ENCODE results near the gene MKI67. TPM values are rescaled to one million over a fixed set of nuclear protein-coding genes. Genes with fewer than 3 reads are reported as not detected.

The MKI67 gene
- total RNA-seq, 5 donors from 2014 or later (not counting 1 experiment from before 2014, with no cell fraction given), result 0.70 to 8.6 (median 1.8) TPM

- Histone ChIP-seq H3K36me3 (ENCODE audit: control insufficient read depth in 2 of 2, extremely low read depth in 1 of 2, insufficient read depth in 1 of 2, low read length in 1 of 2) (no peaks in the 10 kb centered on the region), H3K4me3 (ENCODE audit: control insufficient read depth in 1 of 2, extremely low read depth in 1 of 2, low read length in 1 of 2) (peak overlapping the region; percentile 60 to 72), H3K27ac (ENCODE audit: low read length) (no peak overlapping the region), H3K27me3 (replicated peaks in 1 of 2; ENCODE audit: control insufficient read depth in 2 of 2, extremely low read depth in 1 of 2, insufficient read depth in 2 of 2, low read length in 1 of 2) (peaks cover 0 to 5% of the 10 kb centered on the region in 2 experiments), H3K4me1 (ENCODE audit: control insufficient read depth in 1 of 2, extremely low read depth in 1 of 2, insufficient read depth in 2 of 2, low read length in 2 of 2) (peaks cover 2 to 13% of the 10 kb centered on the region in 2 experiments), H3K9me3 (no peaks in the 10 kb centered on the region)
- 87% methylated on average over 17 of the region's 20 CpGs for WGBS (ENCODE audit: insufficient coverage)
- Mint-ChIP-seq H3K4me1 (peaks cover 0 to 12% (median 3%) of the 10 kb centered on the region in 3 donors), H3K9me3 (peaks cover 0 to under 1% (median 0%) of the 10 kb centered on the region in 3 donors), H3K36me3 (no peaks in the 10 kb centered on the region), H3K27ac (no peak overlapping the region), H3K27me3 (peaks cover 0 to 1% of the 10 kb centered on the region in 2 donors), H3K4me3 (peak overlapping the region; percentile 61 to 68 (median 62))
- ChIA-PET CTCF (interaction anchor here (0.6 to 2.0 kb wide), 15 partner anchors 23 to 115 kb away, joined by 3 to 7 read pairs (median 3); no protein-coding TSS in a partner anchor), POLR2A (no interaction called here)
- no peak for DNase-seq
- ATAC-seq (replicated peaks in 1 of 4), result no peak
Observed at GRCh38 chr10:128150561-128150960, 24.3 kb upstream of the MKI67 start.

GRCh38 chr10:128150045-128150493 is 23.8 kb upstream of the MKI67 start:
- POLR2A ChIA-PET, result no interaction called here
- WGBS (ENCODE audit: insufficient coverage), result 0% methylated on average over 37 of the region's 53 CpGs
- Mint-ChIP-seq H3K9me3 (peaks cover 0 to 5% (median 3%) of the 10 kb centered on the region in 3 donors), H3K4me1 (peaks cover 0 to 12% (median 3%) of the 10 kb centered on the region in 3 donors), H3K4me3 (peak overlapping the region; percentile 61 to 68 (median 62)), H3K27ac (no peak overlapping the region), H3K36me3 (no peaks in the 10 kb centered on the region), H3K27me3 (no peaks in the 10 kb centered on the region)
- peaks cover 0 to 5% of the 10 kb centered on the region in 2 experiments for H3K27me3 ChIP-seq (replicated peaks in 1 of 2; ENCODE audit: control insufficient read depth in 2 of 2, extremely low read depth in 1 of 2, insufficient read depth in 2 of 2, low read length in 1 of 2)
- ATAC-seq (replicated peaks in 1 of 4) (peak; percentile 96 to 98 (median 98)), DNase-seq (peak; percentile 58 to 93 (median 73))
- no peaks in the 10 kb centered on the region for H3K9me3 ChIP-seq
- H3K4me1 ChIP-seq (ENCODE audit: control insufficient read depth in 1 of 2, extremely low read depth in 1 of 2, insufficient read depth in 2 of 2, low read length in 2 of 2), result peaks cover 2 to 13% of the 10 kb centered on the region in 2 experiments
- H3K4me3 ChIP-seq (ENCODE audit: control insufficient read depth in 1 of 2, extremely low read depth in 1 of 2, low read length in 1 of 2), result peak overlapping the region; percentile 60 to 72
- H3K27ac ChIP-seq (ENCODE audit: low read length), result no peak overlapping the region
- no peaks in the 10 kb centered on the region for H3K36me3 ChIP-seq (ENCODE audit: control insufficient read depth in 2 of 2, extremely low read depth in 1 of 2, insufficient read depth in 1 of 2, low read length in 1 of 2)
- CTCF ChIA-PET, result interaction anchor here (0.6 to 2.0 kb wide), 9 partner anchors 22 to 114 kb away, joined by 3 to 7 read pairs (median 3); no protein-coding TSS in a partner anchor

GRCh38 chr10:128149267-128150014 is 23.2 kb upstream of the MKI67 start:
- H3K9me3 Mint-ChIP-seq, result peaks cover 0 to 6% (median 4%) of the 10 kb centered on the region in 3 donors
- Histone ChIP-seq H3K4me3 (ENCODE audit: control insufficient read depth in 1 of 2, extremely low read depth in 1 of 2, low read length in 1 of 2) (peak overlapping the region in 1 of 2 donors; percentile 32), H3K27ac (ENCODE audit: low read length) (no peak overlapping the region), H3K4me1 (ENCODE audit: control insufficient read depth in 1 of 2, extremely low read depth in 1 of 2, insufficient read depth in 2 of 2, low read length in 2 of 2) (peaks cover 2 to 13% of the 10 kb centered on the region in 2 experiments), H3K36me3 (ENCODE audit: control insufficient read depth in 2 of 2, extremely low read depth in 1 of 2, insufficient read depth in 1 of 2, low read length in 1 of 2) (no peaks in the 10 kb centered on the region), H3K9me3 (no peaks in the 10 kb centered on the region), H3K27me3 (replicated peaks in 1 of 2; ENCODE audit: control insufficient read depth in 2 of 2, extremely low read depth in 1 of 2, insufficient read depth in 2 of 2, low read length in 1 of 2) (peaks cover 0 to 5% of the 10 kb centered on the region in 2 experiments)
- ChIA-PET CTCF (interaction anchor here (0.6 to 2.0 kb wide), 7 partner anchors 21 to 241 kb away, joined by 3 to 6 read pairs (median 3); no protein-coding TSS in a partner anchor), POLR2A (no interaction called here)
- peak in 2 of 4 experiments; percentile 11 to 14 for ATAC-seq (replicated peaks in 1 of 4)
- no peak overlapping the region for H3K27ac Mint-ChIP-seq
- DNase-seq, result peak in 1 of 35 experiments; percentile 7
- H3K27me3 Mint-ChIP-seq, result no peaks in the 10 kb centered on the region
- H3K36me3 Mint-ChIP-seq, result no peaks in the 10 kb centered on the region
- WGBS (ENCODE audit: insufficient coverage), result 52% methylated on average over 41 of the region's 61 CpGs
- H3K4me3 Mint-ChIP-seq, result peak overlapping the region in 2 of 3 donors; percentile 52 to 53
- H3K4me1 Mint-ChIP-seq, result peaks cover 0 to 12% (median 3%) of the 10 kb centered on the region in 3 donors

GRCh38 chr10:128147669-128148068 is 21.4 kb upstream of the MKI67 start:
- Histone ChIP-seq H3K36me3 (ENCODE audit: control insufficient read depth in 2 of 2, extremely low read depth in 1 of 2, insufficient read depth in 1 of 2, low read length in 1 of 2) (no peaks in the 10 kb centered on the region), H3K9me3 (no peaks in the 10 kb centered on the region), H3K4me1 (ENCODE audit: control insufficient read depth in 1 of 2, extremely low read depth in 1 of 2, insufficient read depth in 2 of 2, low read length in 2 of 2) (peaks cover 2 to 13% of the 10 kb centered on the region in 2 experiments), H3K4me3 (ENCODE audit: control insufficient read depth in 1 of 2, extremely low read depth in 1 of 2, low read length in 1 of 2) (no peak overlapping the region), H3K27me3 (replicated peaks in 1 of 2; ENCODE audit: control insufficient read depth in 2 of 2, extremely low read depth in 1 of 2, insufficient read depth in 2 of 2, low read length in 1 of 2) (peaks cover 0 to 5% of the 10 kb centered on the region in 2 experiments), H3K27ac (ENCODE audit: low read length) (no peak overlapping the region)
- H3K4me1 Mint-ChIP-seq, result peaks cover 0 to 12% (median 3%) of the 10 kb centered on the region in 3 donors
- DNase-seq, result no peak
- ATAC-seq (replicated peaks in 1 of 4), result no peak
- no peak overlapping the region for H3K4me3 Mint-ChIP-seq
- peaks cover 0 to 6% (median 4%) of the 10 kb centered on the region in 3 donors for H3K9me3 Mint-ChIP-seq
- no peaks in the 10 kb centered on the region for H3K27me3 Mint-ChIP-seq
- H3K27ac Mint-ChIP-seq, result no peak overlapping the region
- ChIA-PET CTCF (interaction anchor here in 1 of 2 donors (0.7 kb wide), 1 partner anchor 41 kb away, joined by 3 read pairs; no protein-coding TSS in a partner anchor), POLR2A (no interaction called here)
- no CpG with 5 or more reads among the region's 2 CpGs for WGBS (ENCODE audit: insufficient coverage)
- H3K36me3 Mint-ChIP-seq, result no peaks in the 10 kb centered on the region

GRCh38 chr10:128147064-128147463 is 20.8 kb upstream of the MKI67 start:
- Mint-ChIP-seq H3K27me3 (no peaks in the 10 kb centered on the region), H3K4me1 (peaks cover 0 to 12% (median 3%) of the 10 kb centered on the region in 3 donors), H3K27ac (no peak overlapping the region), H3K4me3 (no peak overlapping the region), H3K9me3 (peaks cover 0 to 6% (median 4%) of the 10 kb centered on the region in 3 donors), H3K36me3 (no peaks in the 10 kb centered on the region)
- CTCF ChIA-PET, result no interaction called here
- peaks cover 0 to 5% of the 10 kb centered on the region in 2 experiments for H3K27me3 ChIP-seq (replicated peaks in 1 of 2; ENCODE audit: control insufficient read depth in 2 of 2, extremely low read depth in 1 of 2, insufficient read depth in 2 of 2, low read length in 1 of 2)
- 67% methylated on average over 1 of the region's 4 CpGs for WGBS (ENCODE audit: insufficient coverage)
- DNase-seq, result peak in 1 of 35 experiments; percentile 7
- no peaks in the 10 kb centered on the region for H3K36me3 ChIP-seq (ENCODE audit: control insufficient read depth in 2 of 2, extremely low read depth in 1 of 2, insufficient read depth in 1 of 2, low read length in 1 of 2)
- no peaks in the 10 kb centered on the region for H3K9me3 ChIP-seq
- POLR2A ChIA-PET, result no interaction called here
- H3K4me3 ChIP-seq (ENCODE audit: control insufficient read depth in 1 of 2, extremely low read depth in 1 of 2, low read length in 1 of 2), result no peak overlapping the region
- H3K4me1 ChIP-seq (ENCODE audit: control insufficient read depth in 1 of 2, extremely low read depth in 1 of 2, insufficient read depth in 2 of 2, low read length in 2 of 2), result peaks cover 2 to 13% of the 10 kb centered on the region in 2 experiments
- ATAC-seq (replicated peaks in 1 of 4), result no peak
- H3K27ac ChIP-seq (ENCODE audit: low read length), result no peak overlapping the region

GRCh38 chr10:128144547-128144946 is 18.3 kb upstream of the MKI67 start:
- peaks cover 0 to 7% of the 10 kb centered on the region in 2 experiments for H3K4me1 ChIP-seq (ENCODE audit: control insufficient read depth in 1 of 2, extremely low read depth in 1 of 2, insufficient read depth in 2 of 2, low read length in 2 of 2)
- Mint-ChIP-seq H3K9me3 (peaks cover 0 to 6% (median 4%) of the 10 kb centered on the region in 3 donors), H3K4me3 (no peak overlapping the region), H3K27ac (no peak overlapping the region), H3K27me3 (no peaks in the 10 kb centered on the region), H3K4me1 (peaks cover 0 to 8% (median 3%) of the 10 kb centered on the region in 3 donors), H3K36me3 (no peaks in the 10 kb centered on the region)
- H3K9me3 ChIP-seq, result no peaks in the 10 kb centered on the region
- H3K36me3 ChIP-seq (ENCODE audit: control insufficient read depth in 2 of 2, extremely low read depth in 1 of 2, insufficient read depth in 1 of 2, low read length in 1 of 2), result no peaks in the 10 kb centered on the region
- no peak overlapping the region for H3K27ac ChIP-seq (ENCODE audit: low read length)
- DNase-seq (no peak), ATAC-seq (replicated peaks in 1 of 4) (no peak)
- ChIA-PET CTCF (interaction anchor here in 1 of 2 donors (0.8 to 1.2 kb wide), 2 partner anchors 15 to 75 kb away, joined by 3 read pairs; no protein-coding TSS in a partner anchor), POLR2A (interaction anchor here in 1 of 2 donors (1.0 kb wide), 1 partner anchor 15 kb away, joined by 3 read pairs; no protein-coding TSS in a partner anchor)
- no peak overlapping the region for H3K4me3 ChIP-seq (ENCODE audit: control insufficient read depth in 1 of 2, extremely low read depth in 1 of 2, low read length in 1 of 2)
- H3K27me3 ChIP-seq (replicated peaks in 1 of 2; ENCODE audit: control insufficient read depth in 2 of 2, extremely low read depth in 1 of 2, insufficient read depth in 2 of 2, low read length in 1 of 2), result peaks cover 0 to 8% of the 10 kb centered on the region in 2 experiments
- WGBS (ENCODE audit: insufficient coverage), result no CpG with 5 or more reads among the region's 1 CpG

Measured in T-cell (primary cell).